H7 (cell line): ENCODE data around the gene NFATC2. TPM values are rescaled to one million over a fixed set of nuclear protein-coding genes. Genes with fewer than 3 reads are reported as not detected.
A peak's percentile ranks its signal among the peaks of the same experiment; 100 is the strongest.

ENCODE experiments used
- DNase-seq: peaks from one replicate; pipeline ENCODE4 v3.0.0; 2012
- H3K27me3 ChIP-seq: 2 replicates; pipeline ENCODE4 v1.6.0; 2011; ENCODE audit warnings: mild to moderate bottlenecking, low read length; ENCODE audit not compliant: control insufficient read depth, insufficient read depth
- H3K36me3 ChIP-seq: replicated peaks from 2 replicates; pipeline ENCODE4 v1.5.1; 2011; ENCODE audit warnings: low read length; ENCODE audit not compliant: control insufficient read depth, insufficient read depth
- H3K4me3 ChIP-seq: 2 replicates; pipeline ENCODE4 v1.5.1; 2011; ENCODE audit warnings: low read depth, mild to moderate bottlenecking, control low read depth, low read length, moderate library complexity; ENCODE audit not compliant: insufficient read depth
- total RNA-seq: library from RNA; depleted of rRNA; stranded (reverse); fragments of >200 nt; shearing (Covaris generic); gene quantifications from 2 replicates; pipeline ENCODE4 v1.2.3, GENCODE V29; 2014

Gene NFATC2
- total RNA-seq, 1 experiment from 2014 or later, result 0.28 TPM

GRCh38 chr20:51525241-51526105, 17.0 kb downstream of the NFATC2 start:
- Histone ChIP-seq H3K36me3 (no peaks in the 10 kb centered on the region), H3K27me3 (no peaks in the 10 kb centered on the region), H3K4me3 (no peak overlapping the region)
- no peak for DNase-seq

DNA sequence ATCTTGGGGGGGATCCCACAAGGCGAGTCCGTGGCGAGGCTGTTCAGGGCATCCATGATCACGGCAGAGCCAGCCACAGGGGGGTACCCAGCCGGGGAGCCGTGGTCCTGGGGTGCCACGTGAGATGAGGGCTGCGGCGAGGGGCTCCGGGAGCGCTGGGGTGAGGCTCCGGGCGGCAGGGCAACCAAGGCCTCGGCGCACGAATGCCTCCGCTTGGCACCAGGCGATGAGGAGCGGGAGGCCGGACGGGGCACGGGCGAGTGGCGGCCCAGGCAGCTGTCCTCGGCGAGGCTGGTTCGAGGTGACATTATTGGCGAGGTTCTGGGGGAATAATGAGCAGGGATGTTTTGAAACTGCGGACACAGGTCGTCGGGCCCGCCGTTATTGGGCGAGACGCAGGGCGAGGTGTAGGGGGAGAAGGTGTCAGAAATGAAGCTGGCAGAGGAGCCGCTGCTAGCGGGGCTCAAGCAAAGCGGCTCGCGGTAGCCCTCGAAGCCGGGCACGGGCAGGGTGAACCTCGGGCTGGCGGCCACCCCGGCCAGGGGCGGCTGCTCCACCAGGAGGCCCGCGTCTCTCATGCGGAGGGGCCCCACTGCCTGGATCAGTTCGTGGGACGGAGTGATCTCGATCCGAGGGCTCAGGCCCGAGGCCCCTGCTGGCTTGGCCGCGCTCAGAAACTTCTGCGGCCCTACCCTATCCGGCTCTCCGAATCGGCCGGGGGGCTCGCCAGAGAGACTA, 19.1 kb downstream of the NFATC2 start:
- Histone ChIP-seq H3K4me3 (no peak overlapping the region), H3K36me3 (no peaks in the 10 kb centered on the region), H3K27me3 (no peaks in the 10 kb centered on the region)
- DNase-seq, result peak; percentile 63

GRCh38 chr20:51522207-51522606, 20.3 kb downstream of the NFATC2 start:
- Histone ChIP-seq H3K27me3 (no peaks in the 10 kb centered on the region), H3K4me3 (no peak overlapping the region), H3K36me3 (no peaks in the 10 kb centered on the region)
- DNase-seq, result no peak

GRCh38 chr20:51517839-51518238, 24.7 kb downstream of the NFATC2 start:
- DNase-seq, result no peak
- Histone ChIP-seq H3K4me3 (no peak overlapping the region), H3K27me3 (no peaks in the 10 kb centered on the region), H3K36me3 (no peaks in the 10 kb centered on the region)

DNA sequence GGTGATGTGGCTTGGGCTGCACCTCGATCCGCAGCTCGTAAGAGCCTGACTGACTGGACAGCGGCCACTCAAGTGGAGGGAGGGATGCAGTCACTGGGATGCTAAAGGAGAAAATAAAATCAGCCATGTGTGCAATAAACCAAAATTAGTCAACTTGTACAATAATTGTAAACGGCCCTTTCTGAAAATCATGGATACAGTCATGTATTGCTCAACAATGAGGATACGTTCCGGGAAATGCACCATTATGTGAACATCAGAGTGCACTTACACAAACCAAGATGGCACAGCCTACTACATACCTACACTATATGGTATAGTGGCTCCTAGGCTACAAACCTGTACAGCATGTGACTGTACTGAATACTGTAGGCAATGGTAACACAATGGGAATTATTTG, 25.7 kb downstream of the NFATC2 start:
- Histone ChIP-seq H3K36me3 (no peaks in the 10 kb centered on the region), H3K27me3 (no peaks in the 10 kb centered on the region)
- DNase-seq, result no peak

DNA sequence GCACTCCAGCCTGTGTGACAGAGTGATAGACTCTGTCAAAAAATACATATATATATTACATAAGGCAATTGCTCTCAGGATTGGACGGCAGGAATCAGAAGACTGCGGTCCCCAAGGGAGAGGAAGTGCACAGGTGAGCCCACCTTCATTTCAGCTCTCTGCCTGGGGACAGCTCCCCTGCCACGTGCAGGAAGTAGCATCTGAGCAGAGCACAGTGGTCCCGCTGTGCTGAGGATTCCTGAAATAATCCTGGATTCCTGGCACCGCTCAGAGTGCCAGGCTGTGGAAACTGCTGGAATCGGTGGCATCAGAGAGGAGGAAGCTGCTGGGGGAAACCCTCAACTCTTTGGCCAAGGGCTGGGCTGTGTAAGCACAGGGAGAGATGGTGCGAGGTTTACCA, 27.7 kb downstream of the NFATC2 start:
- H3K27me3 ChIP-seq, result no peaks in the 10 kb centered on the region
- DNase-seq, result no peak
- H3K36me3 ChIP-seq, result no peaks in the 10 kb centered on the region
- no peak overlapping the region for H3K4me3 ChIP-seq

More for the DNA sequence above, 25.7 kb downstream of the NFATC2 start:
- H3K4me3 ChIP-seq, result no peak overlapping the region

- Histone ChIP-seq H3K4me3 (no peak overlapping the region), H3K36me3 (no peaks in the 10 kb centered on the region), H3K27me3 (no peaks in the 10 kb centered on the region)
- no peak for DNase-seq
Measured at GRCh38 chr20:51514249-51514648, 28.3 kb downstream of the NFATC2 start.

GRCh38 chr20:51513545-51513944, 29.0 kb downstream of the NFATC2 start:
- DNase-seq, result no peak
- Histone ChIP-seq H3K4me3 (no peak overlapping the region), H3K36me3 (no peaks in the 10 kb centered on the region), H3K27me3 (no peaks in the 10 kb centered on the region)

DNA sequence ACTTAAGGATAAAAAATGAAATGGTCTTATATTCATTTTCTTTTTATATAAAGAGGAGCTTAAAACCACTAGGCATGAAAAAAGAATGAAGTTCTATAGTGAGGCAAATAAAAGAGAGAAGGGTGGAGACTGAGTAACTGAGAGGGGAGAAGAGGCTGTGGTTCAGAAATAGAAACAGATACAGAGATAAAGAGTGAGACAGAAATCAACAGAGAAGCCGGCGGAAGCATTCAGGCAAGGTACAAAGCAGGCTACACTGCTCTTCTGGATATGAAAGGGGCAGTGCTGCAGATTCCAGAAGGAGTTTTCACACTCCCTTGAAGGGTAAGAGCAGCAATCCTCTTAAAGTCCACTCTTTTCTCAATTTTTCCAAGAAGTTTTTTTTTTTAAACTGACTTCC, 29.9 kb downstream of the NFATC2 start:
- Histone ChIP-seq H3K4me3 (no peak overlapping the region), H3K27me3 (no peaks in the 10 kb centered on the region), H3K36me3 (no peaks in the 10 kb centered on the region)
- DNase-seq, result no peak

DNA sequence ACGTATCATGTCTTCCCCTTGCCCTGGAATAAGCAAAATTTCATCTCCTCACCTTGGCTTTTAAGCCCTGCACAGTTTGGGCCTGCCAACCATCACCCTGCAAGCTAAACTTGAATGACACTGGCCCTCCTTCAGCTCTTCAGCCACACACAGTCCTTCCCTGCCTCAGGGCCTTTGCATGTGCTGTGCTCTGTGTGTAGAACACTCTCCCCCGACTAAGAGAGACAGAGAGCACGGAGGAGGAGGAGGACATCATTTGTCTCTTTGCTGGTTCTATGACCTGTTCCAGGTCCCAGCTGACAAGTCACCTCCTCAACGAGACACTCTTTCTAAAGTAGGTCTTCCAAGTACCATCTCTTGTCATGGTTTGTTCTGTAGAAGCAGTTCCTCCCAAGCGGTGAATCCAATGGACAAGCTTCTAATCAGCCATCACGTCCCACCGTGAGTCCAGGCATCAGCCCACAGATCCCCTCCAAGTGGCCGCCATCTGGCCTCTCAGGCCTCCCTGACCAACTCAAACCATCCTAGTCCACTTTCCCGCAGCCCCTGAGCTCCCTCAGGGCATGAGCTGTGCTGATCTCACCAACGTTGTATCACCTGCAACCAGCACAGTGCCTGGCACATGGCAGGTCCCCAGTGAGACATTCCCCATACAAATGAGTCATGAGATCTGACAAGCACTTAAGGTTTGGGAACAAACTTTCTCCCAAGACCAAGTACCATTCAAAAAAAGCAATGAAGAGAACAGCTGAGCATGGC, 30.5 kb downstream of the NFATC2 start:
- Histone ChIP-seq H3K4me3 (no peak overlapping the region), H3K27me3 (no peaks in the 10 kb centered on the region), H3K36me3 (no peaks in the 10 kb centered on the region)
- DNase-seq, result no peak

DNA sequence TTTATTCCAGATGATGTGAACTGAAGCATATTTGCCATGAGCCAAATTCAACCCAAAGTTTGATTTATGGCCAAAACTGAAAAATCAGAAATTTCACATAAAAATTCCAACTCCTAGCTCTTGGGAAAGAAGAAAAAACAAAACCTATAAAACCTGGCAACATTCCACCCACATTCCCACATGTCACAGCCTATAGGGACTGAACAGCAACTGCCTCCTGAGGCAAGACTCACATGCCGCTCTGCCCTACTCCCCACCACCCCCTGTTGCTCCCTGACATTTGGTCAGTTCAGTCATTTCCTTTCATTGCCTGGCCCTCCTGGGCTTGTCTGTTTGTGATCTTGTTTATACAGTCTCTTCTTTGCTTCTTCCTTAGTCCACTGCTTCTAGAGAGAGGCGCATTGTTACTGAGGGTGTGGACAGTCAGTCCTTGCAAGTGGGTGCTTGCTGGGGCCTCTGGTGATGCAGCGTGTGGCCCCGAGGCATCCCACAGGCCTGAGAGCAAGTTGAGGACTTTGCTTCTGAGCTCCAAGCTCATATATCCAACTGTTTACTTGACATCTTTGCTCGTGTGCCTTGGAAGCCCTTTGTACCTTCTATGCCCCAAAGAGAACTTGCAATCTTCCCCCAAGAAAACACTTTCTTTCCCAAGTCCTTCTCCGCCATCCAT, 31.4 kb downstream of the NFATC2 start:
- Histone ChIP-seq H3K27me3 (no peaks in the 10 kb centered on the region), H3K4me3 (no peak overlapping the region), H3K36me3 (no peaks in the 10 kb centered on the region)
- DNase-seq, result no peak

DNA sequence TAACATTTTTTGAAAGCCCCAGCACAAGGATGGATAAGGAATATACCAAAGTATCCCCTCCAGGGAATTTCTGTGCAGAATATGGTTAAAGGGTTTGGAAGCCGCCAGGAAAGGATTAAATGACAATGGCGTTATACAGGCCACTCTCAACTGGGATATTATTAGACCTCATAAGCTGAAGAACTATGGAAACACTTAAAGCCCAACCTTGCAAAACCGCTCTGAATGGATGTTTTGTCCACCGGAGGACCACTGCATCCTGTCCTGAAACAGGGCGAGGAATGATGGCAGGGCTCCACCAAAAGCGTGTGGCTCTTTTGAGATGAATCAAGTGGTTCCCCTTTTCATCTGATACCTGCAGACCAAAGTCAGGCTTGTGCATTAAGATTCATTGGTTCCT, 32.4 kb downstream of the NFATC2 start:
- Histone ChIP-seq H3K27me3 (no peaks in the 10 kb centered on the region), H3K36me3 (no peaks in the 10 kb centered on the region), H3K4me3 (no peak overlapping the region)
- DNase-seq, result no peak

DNA sequence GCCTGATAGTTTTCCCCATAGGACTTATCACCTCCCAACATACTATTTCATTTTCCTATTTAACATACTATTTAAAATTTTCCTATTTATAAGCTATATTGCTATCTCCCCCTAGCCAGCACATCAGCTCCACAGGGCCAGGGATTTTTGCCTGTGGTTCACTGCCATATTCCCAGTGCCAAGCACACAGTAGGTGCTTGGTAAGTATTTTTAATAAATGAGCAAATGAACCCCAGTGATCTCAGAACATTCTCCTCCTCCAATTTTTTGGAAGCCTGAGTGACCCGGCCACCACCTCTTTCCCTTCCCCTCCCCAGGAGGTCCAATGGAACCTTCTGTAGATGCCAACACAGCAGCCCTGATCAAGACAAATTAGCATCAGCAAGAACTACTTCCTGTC, 33.3 kb downstream of the NFATC2 start:
- Histone ChIP-seq H3K27me3 (no peaks in the 10 kb centered on the region), H3K36me3 (no peaks in the 10 kb centered on the region), H3K4me3 (no peak overlapping the region)
- DNase-seq, result no peak

- no peaks in the 10 kb centered on the region for H3K36me3 ChIP-seq
- no peaks in the 10 kb centered on the region for H3K27me3 ChIP-seq
- DNase-seq, result no peak
- no peak overlapping the region for H3K4me3 ChIP-seq
Measured at GRCh38 chr20:51508780-51509179, 33.7 kb downstream of the NFATC2 start.
